ENCODE results near the gene OR10D3. TPM values are rescaled to one million over a fixed set of nuclear protein-coding genes. Genes with fewer than 3 reads are reported as not detected.

Gene OR10D3
- total RNA-seq, 4 donors from 2014 or later, result not detected

GRCh38 chr11:124176925-124177715, 6.0 kb upstream of the OR10D3 start:
- no peaks in the 10 kb centered on the region for H3K36me3 ChIP-seq

GRCh38 chr11:124179310-124179709, 3.8 kb upstream of the OR10D3 start:
- no peak for DNase-seq (ENCODE audit: low spot score in 2 of 2)
- H3K4me3 ChIP-seq, result no peak overlapping the region
- H3K27ac ChIP-seq, result no peak overlapping the region
- 36 to 57% methylated on average over 1 of the region's 1 CpG for WGBS, 2 donors
- H3K9me3 ChIP-seq, result no peaks in the 10 kb centered on the region
- H3K36me3 ChIP-seq, result no peaks in the 10 kb centered on the region
- no peaks in the 10 kb centered on the region for H3K27me3 ChIP-seq
- H3K4me1 ChIP-seq, result no peaks in the 10 kb centered on the region
- TF ChIP-seq CTCF (IDR thresholded peaks at IDR 0.05) (no peak), POLR2A (IDR thresholded peaks at IDR 0.05) (no peak), EP300 (IDR thresholded peaks at IDR 0.05) (no peak)

More at GRCh38 chr11:124176925-124177715, 6.0 kb upstream of the OR10D3 start:
- Histone ChIP-seq H3K9me3 (no peaks in the 10 kb centered on the region), H3K4me3 (no peak overlapping the region), H3K4me1 (no peaks in the 10 kb centered on the region), H3K27me3 (no peaks in the 10 kb centered on the region), H3K27ac (no peak overlapping the region)
- DNase-seq (ENCODE audit: low spot score in 2 of 2), result no peak
- 63 to 68% methylated on average over 5 of the region's 5 CpGs for WGBS, 2 donors
- TF ChIP-seq CTCF (IDR thresholded peaks at IDR 0.05), result no peak
- TF ChIP-seq EP300 (IDR thresholded peaks at IDR 0.05), result no peak
- TF ChIP-seq POLR2A (IDR thresholded peaks at IDR 0.05), result no peak

GRCh38 chr11:124190298-124191139, 7.4 kb downstream of the OR10D3 start:
- Histone ChIP-seq H3K36me3 (no peaks in the 10 kb centered on the region), H3K27ac (no peak overlapping the region), H3K4me1 (peaks cover 0 to 4% (median 0%) of the 10 kb centered on the region in 4 donors), H3K4me3 (no peak overlapping the region), H3K27me3 (no peaks in the 10 kb centered on the region), H3K9me3 (no peaks in the 10 kb centered on the region)
- WGBS, 2 donors, result 49 to 61% methylated on average over 2 of the region's 2 CpGs
- TF ChIP-seq POLR2A (IDR thresholded peaks at IDR 0.05), result no peak
- no peak for TF ChIP-seq CTCF (IDR thresholded peaks at IDR 0.05)
- TF ChIP-seq EP300 (IDR thresholded peaks at IDR 0.05), result no peak
- DNase-seq (ENCODE audit: low spot score in 2 of 2), result no peak

GRCh38 chr11:124193221-124194010, 10.3 kb downstream of the OR10D3 start:
- peaks cover 0 to 4% (median 0%) of the 10 kb centered on the region in 4 donors for H3K4me1 ChIP-seq
- no peak overlapping the region for H3K4me3 ChIP-seq
- no peaks in the 10 kb centered on the region for H3K9me3 ChIP-seq
- no peaks in the 10 kb centered on the region for H3K27me3 ChIP-seq
- TF ChIP-seq CTCF (IDR thresholded peaks at IDR 0.05), result no peak
- no peak for TF ChIP-seq EP300 (IDR thresholded peaks at IDR 0.05)
- no peak for TF ChIP-seq POLR2A (IDR thresholded peaks at IDR 0.05)
- peak overlapping the region in 1 of 4 donors; percentile 22 for H3K27ac ChIP-seq
- WGBS, 2 donors, result 56 to 72% methylated on average over 6 of the region's 6 CpGs
- DNase-seq (ENCODE audit: low spot score in 2 of 2), result no peak
- no peaks in the 10 kb centered on the region for H3K36me3 ChIP-seq

All from tibial nerve (tissue), 4 donors.